GM18499 (cell line): ENCODE measurements around the gene TNIK.

Source experiments
- ATAC-seq: cut with Tn5 transposase; IDR thresholded peaks from one replicate; pipeline ENCODE4 v1.9.1; 2021; ENCODE audit warnings: moderate number of reproducible peaks; ENCODE audit not compliant: insufficient read depth, unreplicated experiment

The TNIK gene

GRCh38 chr3:171038342-171038741 is 421.9 kb downstream of the TNIK start:
- no peak for ATAC-seq

GRCh38 chr3:171028779-171029232 is 431.4 kb downstream of the TNIK start:
- no peak for ATAC-seq

- no peak for ATAC-seq
These were observed 432.0 kb downstream of the TNIK start for GRCh38 chr3:171028025-171028778.

- ATAC-seq, result no peak
These were observed 433.5 kb downstream of the TNIK start, which contains the start of gene SLC2A2 for GRCh38 chr3:171026597-171027293. Gene SLC2A2 (minus strand): TSS chr3:171026720. CDS start chr3:171026670, 50 bp downstream.

- ATAC-seq, result no peak
These were observed 436.6 kb downstream of the TNIK start for GRCh38 chr3:171023566-171023965.

- no peak for ATAC-seq
These were observed 438.8 kb downstream of the TNIK start for GRCh38 chr3:171021377-171021776.

GRCh38 chr3:171018156-171018935 is 441.9 kb downstream of the TNIK start:
- no peak for ATAC-seq

GRCh38 chr3:171013822-171014748 is 446.1 kb downstream of the TNIK start:
- ATAC-seq, result no peak

GRCh38 chr3:171011873-171012336 is 448.3 kb downstream of the TNIK start:
- ATAC-seq, result no peak
